T47D (cell line): Measurements from ENCODE around the gene AFF2.

ENCODE experiments used
- DNase-seq, 2 experiments: peaks; one replicate each; pipeline versions ENCODE4 v3.0.0 to v3.0.0-alpha.2; 2011 to 2012; ENCODE audit warnings: low read depth in 1 of 2, low spot score in 1 of 2
- JUND ChIP-seq: IDR thresholded peaks from 2 replicates; pipeline ENCODE4 v1.6.1; 2012; ENCODE audit warnings: low read depth
- in situ Hi-C: cut with HindIII; loops from 2 replicates; pipeline ENCODE4 v1.10.0; 2016; ENCODE audit warnings: low sequenced_read_pairs, low pct_unique_long_range_greater_than_20kb

Gene AFF2

GRCh38 chrX:148500423-148501385, at the start of gene AFF2:
AFF2 (plus strand) TSS chrX:148500617; CDS start chrX:148501098, 481 bp downstream.
- TF ChIP-seq JUND = no peak
- in situ Hi-C loops = no loop called here
- DNase-seq = no peak

GRCh38 chrX:148457279-148457678, 43.1 kb upstream of the AFF2 start:
- in situ Hi-C loops = no loop called here
- DNase-seq = no peak
- TF ChIP-seq JUND = no peak

- in situ Hi-C loops = no loop called here
- TF ChIP-seq JUND = no peak
- no peak for DNase-seq
Observed at GRCh38 chrX:148459343-148459742, 41.1 kb upstream of the AFF2 start.

- in situ Hi-C loops = no loop called here
- DNase-seq = no peak
Observed at GRCh38 chrX:148466292-148466691, 34.1 kb upstream of the AFF2 start.

GRCh38 chrX:148470324-148470723, 30.1 kb upstream of the AFF2 start:
- in situ Hi-C loops = no loop called here
- no peak for TF ChIP-seq JUND
- no peak for DNase-seq

More at GRCh38 chrX:148466292-148466691, 34.1 kb upstream of the AFF2 start:
- TF ChIP-seq JUND = no peak

GRCh38 chrX:148474030-148474429, 26.4 kb upstream of the AFF2 start:
- in situ Hi-C loops = no loop called here
- DNase-seq = no peak
- no peak for TF ChIP-seq JUND

GRCh38 chrX:148492057-148492456, 8.4 kb upstream of the AFF2 start:
- no peak for TF ChIP-seq JUND
- in situ Hi-C loops = no loop called here
- no peak for DNase-seq

GRCh38 chrX:148495176-148495575, 5.2 kb upstream of the AFF2 start:
- no peak for TF ChIP-seq JUND
- in situ Hi-C loops = no loop called here
- no peak for DNase-seq

- in situ Hi-C loops = no loop called here
- no peak for TF ChIP-seq JUND
- DNase-seq = no peak
Observed at GRCh38 chrX:148498067-148498466, 2.4 kb upstream of the AFF2 start.

GRCh38 chrX:148499638-148500422, 587 bp upstream of the AFF2 start:
- no peak for TF ChIP-seq JUND
- DNase-seq = no peak
- in situ Hi-C loops = no loop called here

GRCh38 chrX:148501386-148502066, 1.1 kb downstream of the AFF2 start:
- no peak for TF ChIP-seq JUND
- in situ Hi-C loops = no loop called here
- DNase-seq = no peak

GRCh38 chrX:148504506-148504905, 4.1 kb downstream of the AFF2 start:
- in situ Hi-C loops = no loop called here
- no peak for DNase-seq
- TF ChIP-seq JUND = no peak
